Glutamatergic neuron (in vitro differentiated cells): ENCODE measurements around the gene TXNDC8. TPM values are rescaled to one million over a fixed set of nuclear protein-coding genes. Genes with fewer than 3 reads are reported as not detected.

ENCODE experiments used
- DNase-seq: peaks from one replicate; pipeline ENCODE4 v3.0.0; 2022
- H3K27ac Mint-ChIP-seq: one replicate; pipeline ENCODE4 v1.8.0; 2020; ENCODE audit warnings: mild to moderate bottlenecking, mixed read lengths, inconsistent platforms; ENCODE audit not compliant: unreplicated experiment
- H3K27me3 Mint-ChIP-seq: one replicate; pipeline ENCODE4 v1.8.0; 2020; ENCODE audit warnings: mild to moderate bottlenecking, moderate library complexity, mixed read lengths, inconsistent platforms; ENCODE audit not compliant: unreplicated experiment
- H3K36me3 Mint-ChIP-seq: one replicate; pipeline ENCODE4 v1.8.0; 2020; ENCODE audit warnings: mild to moderate bottlenecking, mixed read lengths, inconsistent platforms; ENCODE audit not compliant: unreplicated experiment
- H3K4me1 Mint-ChIP-seq: one replicate; pipeline ENCODE4 v1.8.0; 2020; ENCODE audit warnings: mild to moderate bottlenecking, low read depth, mixed read lengths, inconsistent platforms; ENCODE audit not compliant: unreplicated experiment
- H3K4me3 Mint-ChIP-seq: one replicate; pipeline ENCODE4 v1.8.0; 2020; ENCODE audit warnings: mild to moderate bottlenecking, mixed read lengths, inconsistent platforms; ENCODE audit not compliant: unreplicated experiment
- H3K9me3 Mint-ChIP-seq: one replicate; pipeline ENCODE4 v1.8.0; 2020; ENCODE audit warnings: mild to moderate bottlenecking, moderate library complexity, mixed read lengths, inconsistent platforms; ENCODE audit not compliant: unreplicated experiment
- CTCF ChIP-seq: fragments of 200-600 bp; sonication (generic); IDR thresholded peaks from one replicate; pipeline ENCODE4 v1.5.0; 2021; ENCODE audit not compliant: partially characterized antibody, unreplicated experiment
- total RNA-seq: library from RNA; stranded (reverse); fragmentation: NEBNext Ultra II Directional; extraction: Animal tissue kit (Norgen Biotek cat#: 25700); gene quantifications from one replicate; pipeline ENCODE4 v1.2.1, GENCODE V29; 2021; ENCODE audit not compliant: unreplicated experiment

Gene TXNDC8
- total RNA-seq, 1 donor from 2014 or later: not detected

DNA sequence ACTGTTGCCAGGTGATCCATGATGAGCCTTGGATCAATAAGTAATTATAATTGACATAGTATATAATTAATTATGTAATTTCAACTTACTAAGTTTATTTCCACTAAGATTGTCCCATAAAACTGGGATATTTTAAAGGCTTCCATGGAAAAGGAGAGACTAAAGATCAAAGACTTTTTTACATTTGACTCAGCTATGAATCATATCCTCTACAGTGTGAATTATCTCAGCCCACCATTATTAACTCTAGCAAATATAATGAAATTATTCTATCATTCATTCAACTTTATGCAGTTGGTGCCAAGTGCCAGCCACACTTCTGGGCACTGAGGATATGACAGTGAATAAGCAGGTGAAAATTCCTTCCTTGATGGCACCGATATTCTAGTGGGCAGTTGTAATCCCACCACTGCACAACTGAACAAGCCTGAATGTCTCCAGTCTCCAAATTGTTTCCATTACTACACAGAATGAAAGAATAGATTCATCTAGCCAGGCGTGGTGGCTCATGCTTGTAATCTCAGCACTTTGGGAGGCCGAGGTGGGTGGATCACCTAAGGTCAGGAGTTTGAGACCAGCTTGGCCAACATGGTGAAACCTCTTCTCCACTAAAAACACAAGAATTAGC lies 59.5 kb downstream of the TXNDC8 start:
- Mint-ChIP-seq H3K36me3 (no peaks in the 10 kb centered on the region), H3K27ac (no peak overlapping the region), H3K4me1 (peaks cover 15% of the 10 kb centered on the region), H3K4me3 (no peak overlapping the region), H3K9me3 (no peaks in the 10 kb centered on the region), H3K27me3 (no peaks in the 10 kb centered on the region)
- TF ChIP-seq CTCF: no peak
- DNase-seq: no peak

- TF ChIP-seq CTCF: no peak
- Mint-ChIP-seq H3K4me3 (peak overlapping the region; percentile 44), H3K27me3 (no peaks in the 10 kb centered on the region), H3K27ac (peak overlapping the region; percentile 85), H3K4me1 (peaks cover 15% of the 10 kb centered on the region), H3K36me3 (no peaks in the 10 kb centered on the region), H3K9me3 (no peaks in the 10 kb centered on the region)
- DNase-seq: no peak
Measured at GRCh38 chr9:110276781-110277180, 60.9 kb downstream of the TXNDC8 start.

DNA sequence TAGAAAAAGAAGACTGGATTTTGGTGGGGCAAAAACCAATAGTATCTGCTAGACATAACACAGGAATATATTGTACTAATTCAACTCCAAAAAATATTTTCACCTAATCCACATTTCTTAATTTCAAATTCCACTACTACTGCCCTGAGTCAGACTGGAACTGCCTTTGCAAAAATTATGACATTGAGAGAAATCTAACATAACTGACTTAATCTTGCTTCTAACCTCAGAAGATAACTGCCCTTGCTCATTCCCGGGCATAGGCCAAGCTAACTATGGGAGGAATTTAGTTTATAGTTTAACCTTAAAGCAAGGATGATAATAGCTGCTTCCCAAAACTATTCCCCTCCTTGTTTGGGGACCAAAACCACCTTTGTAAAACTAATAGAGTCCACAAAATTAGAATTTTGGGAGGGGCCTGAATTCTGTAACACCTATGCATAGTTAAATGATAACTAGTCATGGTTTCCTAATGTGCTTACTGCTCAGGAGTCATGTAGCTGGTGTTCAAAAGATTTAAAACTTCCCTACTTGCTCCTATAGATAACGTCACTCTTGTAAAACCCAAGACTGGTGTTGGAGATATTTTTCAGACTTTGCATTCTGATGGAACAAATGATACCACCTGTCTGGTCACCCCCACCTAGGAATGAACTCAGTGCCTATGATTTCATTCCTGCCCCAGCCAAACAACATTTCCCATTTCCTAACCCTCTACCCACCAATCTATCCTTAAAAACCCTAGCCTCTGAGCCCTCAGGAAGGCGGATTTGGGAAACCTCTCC lies 67.3 kb downstream of the TXNDC8 start:
- no peak for TF ChIP-seq CTCF
- no peak overlapping the region for H3K4me3 Mint-ChIP-seq
- H3K36me3 Mint-ChIP-seq: no peaks in the 10 kb centered on the region
- H3K27me3 Mint-ChIP-seq: no peaks in the 10 kb centered on the region
- H3K4me1 Mint-ChIP-seq: no peaks in the 10 kb centered on the region
- H3K27ac Mint-ChIP-seq: no peak overlapping the region
- no peaks in the 10 kb centered on the region for H3K9me3 Mint-ChIP-seq
- DNase-seq: no peak

GRCh38 chr9:110266795-110267194 lies 70.9 kb downstream of the TXNDC8 start:
- Mint-ChIP-seq H3K4me1 (no peaks in the 10 kb centered on the region), H3K36me3 (no peaks in the 10 kb centered on the region)

More at GRCh38 chr9:110266795-110267194, 70.9 kb downstream of the TXNDC8 start:
- DNase-seq: no peak
- Mint-ChIP-seq H3K4me3 (no peak overlapping the region), H3K27me3 (no peaks in the 10 kb centered on the region), H3K9me3 (no peaks in the 10 kb centered on the region), H3K27ac (no peak overlapping the region)
- no peak for TF ChIP-seq CTCF
